Measurements from ENCODE around the gene HOGA1.

DNA sequence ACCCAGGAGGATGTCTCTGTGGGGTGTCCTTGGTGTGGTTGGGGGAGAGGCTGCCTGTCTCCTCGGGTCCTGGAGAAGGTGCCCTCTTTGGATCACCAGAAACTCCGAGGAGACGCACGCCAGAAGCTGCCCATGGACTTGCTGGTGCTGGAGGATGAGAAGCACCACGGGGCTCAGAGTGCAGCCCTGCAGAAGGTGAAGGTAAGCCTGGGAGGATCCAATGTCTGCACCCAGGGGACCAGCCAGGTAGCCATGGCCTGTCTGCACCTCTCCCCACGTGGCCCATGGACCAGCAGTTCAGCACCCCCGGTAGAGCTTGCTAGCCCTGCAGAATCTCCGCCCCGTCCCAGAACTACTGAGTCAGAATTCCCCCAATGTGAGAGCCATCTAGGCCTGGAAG is 6.5 kb upstream of the HOGA1 start:
- TF ChIP-seq SIN3A (IDR thresholded peaks at IDR 0.05; ENCODE audit: borderline replicate concordance, insufficient read depth, low read length) = no peak
- no peak for TF ChIP-seq POLR2AphosphoS5 (IDR thresholded peaks at IDR 0.05; ENCODE audit: low read depth, low read length)

Data from PFSK-1 (cell line).